HT1080 (cell line): ENCODE data around the gene KLF1. TPM values are rescaled to one million over a fixed set of nuclear protein-coding genes. Genes with fewer than 3 reads are reported as not detected.
"Not testable (repeated sequence)": the region's sequence is repeated elsewhere in the genome, so short reads cannot be mapped to it uniquely, and the experiment has no call there.

ENCODE experiments used
- DNase-seq: peaks from one replicate; pipeline ENCODE4 v3.0.0-alpha.2; 2015; ENCODE audit warnings: low read depth
- total RNA-seq: library from RNA; depleted of rRNA; stranded (reverse); fragments of >200 nt; shearing (Covaris generic); gene quantifications from 2 replicates; pipeline ENCODE4 v1.2.3, GENCODE V29; 2014

KLF1 gene
- total RNA-seq, 1 experiment from 2014 or later, result not detected

GRCh38 chr19:12891553-12892021 is 4.6 kb upstream of the KLF1 start:
- DNase-seq, result no peak

DNA sequence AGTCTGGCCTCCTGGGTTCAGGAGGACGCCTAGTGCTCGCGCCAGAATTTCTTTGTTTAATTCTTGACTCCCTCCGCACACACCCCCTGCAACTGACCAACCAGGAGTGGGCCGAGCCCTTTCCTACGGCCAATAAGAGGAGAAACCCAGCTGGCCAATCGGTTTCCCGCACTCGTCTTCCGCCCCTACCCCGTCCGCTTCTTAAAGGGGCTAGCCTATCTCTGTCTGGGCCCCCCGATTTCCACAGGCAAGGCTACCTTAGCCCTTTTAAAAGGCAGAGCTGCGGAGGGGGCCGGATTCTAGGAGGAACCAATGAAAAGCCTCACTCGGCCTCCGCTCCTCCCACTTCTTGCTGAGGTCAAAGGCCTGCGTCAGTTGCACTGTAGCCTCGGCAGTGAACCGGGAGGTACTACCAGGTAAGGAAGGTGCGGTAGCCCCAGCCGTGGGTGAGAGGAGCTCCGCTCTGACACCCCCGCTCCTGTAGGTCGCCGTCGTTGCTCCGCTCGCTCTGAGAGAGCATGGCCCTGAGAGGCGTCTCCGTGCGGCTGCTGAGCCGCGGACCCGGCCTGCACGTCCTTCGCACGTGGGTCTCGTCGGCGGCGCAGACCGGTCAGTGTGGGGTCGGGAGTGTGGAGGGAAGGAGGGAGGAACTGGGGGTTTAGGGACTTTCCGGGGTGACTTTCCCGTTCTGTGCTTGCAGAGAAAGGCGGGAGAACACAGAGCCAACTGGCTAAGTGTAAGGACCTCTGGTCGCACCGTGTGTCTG is 4.0 kb upstream of the KLF1 start, which contains the start of gene GCDH:
TSS of gene GCDH (plus strand) at position 374 of the 766 bp plus-strand sequence. CDS start at position 519, 145 bp downstream.
- DNase-seq, result peak; percentile 99

DNA sequence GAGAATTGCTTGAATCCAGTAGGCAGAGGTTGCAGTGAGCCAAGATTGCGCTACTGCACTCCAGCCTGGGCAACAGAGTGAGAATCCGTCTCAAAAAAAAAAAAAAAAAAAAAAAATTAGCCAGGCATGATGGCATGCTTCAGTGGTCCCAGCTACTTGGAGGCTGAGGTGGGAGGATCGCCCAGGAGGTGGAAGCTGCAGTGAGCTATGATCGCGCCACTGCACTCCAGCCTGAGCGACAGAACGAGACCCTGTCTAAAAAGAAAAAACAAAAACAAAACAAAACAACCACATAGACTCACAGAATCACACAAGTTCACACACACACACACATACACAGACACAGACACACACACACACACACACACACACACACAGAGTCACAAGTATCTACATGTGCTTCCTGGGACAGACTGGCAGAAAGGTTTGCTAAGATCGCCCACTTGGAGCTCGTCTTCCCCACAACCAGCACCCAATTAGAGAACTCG is 3.3 kb upstream of the KLF1 start:
- not testable (repeated sequence) for DNase-seq

- no peak for DNase-seq
Measured at GRCh38 chr19:12888006-12888603, 1.1 kb upstream of the KLF1 start.

GRCh38 chr19:12886651-12886968 is 391 bp downstream of the KLF1 start:
- DNase-seq, result no peak

- DNase-seq, result no peak
Measured at GRCh38 chr19:12885749-12886650, 1.0 kb downstream of the KLF1 start.

DNA sequence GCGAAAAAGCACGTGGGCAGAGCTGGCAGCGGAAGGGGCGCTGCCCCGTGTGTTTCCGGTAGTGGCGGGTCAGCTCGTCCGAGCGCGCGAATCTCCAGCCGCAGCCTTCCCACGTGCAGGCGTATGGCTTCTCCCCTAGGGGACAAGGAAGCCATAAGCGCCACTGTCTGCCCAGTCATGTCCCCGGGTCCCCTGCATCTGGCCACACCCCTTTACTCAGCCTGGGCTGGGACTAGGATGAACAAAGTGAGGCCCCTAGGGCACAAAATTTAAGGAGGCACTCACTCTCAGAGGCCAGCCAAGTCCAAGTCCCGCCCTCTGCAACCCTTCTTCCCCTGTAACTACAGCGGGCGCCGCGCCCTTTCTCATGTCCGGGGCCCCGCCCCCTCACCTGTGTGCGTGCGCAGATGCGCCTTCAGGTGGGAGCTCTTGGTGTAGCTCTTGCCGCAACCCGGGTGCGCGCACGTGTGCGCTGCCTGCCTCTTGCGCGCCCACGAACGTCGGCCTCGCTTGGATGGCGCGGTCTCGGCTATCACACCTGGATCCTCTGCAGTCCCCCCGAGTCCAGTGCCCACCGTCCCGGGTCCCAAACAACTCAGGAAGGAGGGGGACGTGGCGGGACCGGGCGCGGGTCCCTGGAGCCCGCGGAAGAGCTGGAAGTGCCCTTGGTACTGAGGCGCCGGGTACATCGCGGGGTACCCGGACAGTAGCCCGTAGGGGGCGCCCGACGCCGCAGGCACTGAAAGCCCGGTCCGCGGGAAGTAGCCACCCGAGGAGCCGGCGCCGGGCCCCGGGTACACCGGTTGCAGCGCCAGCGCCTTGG is 1.9 kb downstream of the KLF1 start:
- no peak for DNase-seq

DNA sequence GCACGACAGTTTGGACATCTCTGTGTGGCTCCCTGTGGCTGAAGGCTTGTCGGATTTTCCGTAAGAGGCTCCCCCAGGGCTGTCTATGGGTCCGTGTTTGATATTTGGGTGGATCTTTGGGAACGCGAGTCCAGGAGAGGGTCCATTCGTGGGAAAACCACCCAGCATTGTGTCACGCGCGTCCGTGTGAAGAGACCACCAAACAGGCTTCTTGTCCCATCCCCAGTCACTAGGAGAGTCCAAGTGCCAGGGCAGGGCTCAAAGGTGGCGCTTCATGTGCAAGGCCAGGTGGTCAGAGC is 2.4 kb downstream of the KLF1 start:
- DNase-seq, result no peak

- no peak for DNase-seq
Measured at GRCh38 chr19:12884202-12884601, 2.8 kb downstream of the KLF1 start.

DNA sequence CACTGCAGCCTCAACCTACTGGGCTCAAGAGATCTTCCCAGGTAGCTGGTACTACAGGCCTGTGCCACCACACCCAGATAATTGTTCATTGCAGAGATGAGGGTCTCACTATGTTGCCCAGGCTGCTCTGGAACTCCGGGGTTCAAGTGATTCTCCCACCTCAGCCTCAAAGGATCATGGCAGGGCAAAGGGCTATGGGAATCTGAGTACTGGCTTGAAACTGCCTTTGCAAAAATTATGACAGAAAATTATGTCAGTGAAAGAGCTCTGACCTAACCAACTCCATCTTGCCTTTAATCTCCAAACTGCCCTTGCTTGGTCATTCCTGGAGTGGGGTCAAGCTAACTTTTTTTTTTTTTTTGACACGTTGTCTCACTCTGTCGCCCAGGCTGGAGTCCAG is 4.4 kb downstream of the KLF1 start:
- no peak for DNase-seq

DNA sequence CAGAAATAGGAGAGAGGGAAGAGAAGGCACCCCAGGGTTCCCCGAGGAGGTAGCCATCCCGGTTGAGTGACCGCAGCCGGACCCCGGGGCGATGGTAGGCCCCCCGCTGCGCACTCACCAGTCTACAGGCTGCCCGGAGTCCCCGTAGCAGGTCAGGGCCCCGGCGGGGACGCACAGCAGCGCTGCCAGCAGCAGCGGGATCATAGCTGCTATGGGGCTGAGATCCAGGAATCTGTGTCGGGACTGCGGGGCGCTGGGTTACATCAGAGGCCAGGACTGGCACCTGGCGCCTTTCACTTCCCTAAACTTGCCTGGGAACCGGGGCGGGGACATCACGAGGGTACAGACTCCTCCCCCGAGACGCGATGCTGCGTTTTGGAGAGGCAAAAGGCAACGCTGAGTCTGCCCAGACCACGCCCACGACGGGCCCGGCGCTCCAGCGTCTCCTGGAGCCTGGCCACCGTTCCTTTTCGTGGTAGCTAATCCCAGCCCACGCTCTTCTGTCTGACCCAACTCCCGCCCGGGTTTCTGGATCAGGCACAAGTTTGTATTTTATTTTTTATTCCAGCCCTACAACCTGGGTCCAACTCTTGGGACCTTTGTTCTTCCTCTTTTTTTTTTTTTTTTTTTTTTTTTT is 5.7 kb downstream of the KLF1 start, which contains the start of gene DNASE2:
TSS of gene DNASE2 (minus strand) at position 278 of the 637 bp plus-strand sequence. CDS start at position 204, 74 bp downstream.
- peak; percentile 19 for DNase-seq

DNA sequence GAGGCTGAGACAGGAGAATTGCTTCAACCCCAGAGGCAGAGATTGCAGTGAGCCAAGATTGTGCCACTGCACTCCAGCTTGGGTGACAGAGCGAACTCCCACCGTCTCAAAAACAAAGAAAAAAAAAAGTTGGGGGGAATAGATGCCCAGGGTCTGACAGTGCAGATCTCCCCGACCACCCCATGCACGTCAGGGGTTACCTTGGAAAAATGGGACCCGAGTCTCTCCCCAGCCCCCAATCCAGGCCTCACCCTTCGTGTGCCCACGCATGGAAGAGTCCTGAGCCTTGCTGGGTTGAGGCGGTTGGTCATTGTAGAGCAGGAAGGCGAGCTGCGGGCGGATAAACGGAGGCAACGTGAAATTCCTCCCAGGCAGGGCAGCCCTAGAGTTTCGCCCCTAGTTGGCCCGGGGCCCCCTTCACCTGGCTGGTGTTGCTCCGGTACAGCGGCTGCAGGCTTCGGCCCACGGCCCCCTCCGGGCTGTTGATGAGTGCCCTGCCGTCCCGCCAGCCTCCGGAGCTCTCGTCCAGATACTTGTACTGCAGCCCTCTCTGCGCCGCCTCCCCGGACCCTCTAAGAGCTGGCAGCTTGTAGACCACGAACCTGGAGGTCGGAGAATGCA is 6.3 kb downstream of the KLF1 start:
- DNase-seq, result no peak

- no peak for DNase-seq
Measured at GRCh38 chr19:12875086-12875485, 11.9 kb downstream of the KLF1 start.

DNA sequence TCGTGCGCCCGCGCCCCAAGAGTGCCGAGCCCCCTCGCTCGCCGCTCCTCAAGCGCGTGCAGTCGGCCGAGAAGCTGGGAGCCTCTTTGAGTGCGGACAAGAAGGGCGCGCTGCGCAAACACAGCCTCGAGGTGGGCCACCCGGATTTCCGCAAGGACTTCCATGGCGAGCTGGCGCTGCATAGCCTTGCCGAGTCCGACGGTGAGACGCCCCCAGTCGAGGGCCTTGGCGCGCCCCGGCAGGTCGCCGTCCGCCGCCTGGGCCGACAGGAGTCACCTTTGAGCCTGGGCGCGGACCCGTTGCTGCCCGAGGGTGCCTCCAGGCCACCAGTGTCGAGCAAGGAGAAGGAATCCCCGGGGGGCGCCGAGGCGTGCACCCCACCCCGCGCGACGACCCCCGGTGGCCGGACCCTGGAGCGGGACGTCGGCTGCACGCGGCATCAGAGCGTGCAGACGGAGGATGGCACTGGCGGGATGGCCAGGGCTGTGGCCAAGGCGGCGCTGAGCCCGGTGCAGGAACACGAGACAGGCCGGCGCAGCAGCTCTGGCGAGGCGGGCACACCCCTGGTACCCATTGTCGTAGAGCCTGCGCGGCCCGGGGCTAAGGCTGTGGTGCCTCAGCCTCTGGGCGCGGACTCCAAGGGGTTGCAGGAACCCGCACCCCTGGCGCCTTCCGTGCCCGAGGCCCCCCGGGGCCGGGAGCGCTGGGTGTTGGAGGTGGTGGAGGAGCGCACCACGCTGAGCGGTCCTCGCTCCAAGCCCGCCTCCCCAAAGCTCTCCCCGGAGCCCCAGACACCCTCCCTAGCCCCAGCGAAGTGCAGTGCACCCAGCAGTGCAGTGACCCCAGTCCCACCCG is 12.9 kb downstream of the KLF1 start:
- no peak for DNase-seq

GRCh38 chr19:12872941-12873890 is 13.8 kb downstream of the KLF1 start:
- DNase-seq, result peak; percentile 33

GRCh38 chr19:12872255-12872654 is 14.7 kb downstream of the KLF1 start:
- DNase-seq, result no peak

- DNase-seq, result no peak
Measured at GRCh38 chr19:12871681-12872080, 15.3 kb downstream of the KLF1 start.
